HG03521 (cell line): ENCODE measurements around the gene MRPL23.

Experiments used
- ATAC-seq: cut with Tn5 transposase; IDR thresholded peaks from one replicate; pipeline ENCODE4 v1.9.1; 2021; ENCODE audit warnings: mild to moderate bottlenecking, moderate library complexity; ENCODE audit not compliant: unreplicated experiment

Gene MRPL23

GRCh38 chr11:1988667-1989317, 41.7 kb downstream of the MRPL23 start:
- ATAC-seq = no peak

GRCh38 chr11:1989953-1990352, 42.8 kb downstream of the MRPL23 start:
- ATAC-seq = no peak

- ATAC-seq = no peak
Measured at GRCh38 chr11:1990872-1991578, 43.9 kb downstream of the MRPL23 start.

- no peak for ATAC-seq
Measured at GRCh38 chr11:1992111-1992510, 45.0 kb downstream of the MRPL23 start.

- ATAC-seq = no peak
Measured at GRCh38 chr11:1994121-1994520, 47.0 kb downstream of the MRPL23 start.

GRCh38 chr11:1997755-1998154, 50.6 kb downstream of the MRPL23 start, which contains the start of gene H19:
H19 (minus strand) TSS chr11:1997842.
- no peak for ATAC-seq

- ATAC-seq = no peak
Measured at GRCh38 chr11:1998290-1998689, 51.2 kb downstream of the MRPL23 start.

- no peak for ATAC-seq
Measured at GRCh38 chr11:1998861-1999260, 51.7 kb downstream of the MRPL23 start.

- ATAC-seq = no peak
Measured at GRCh38 chr11:2002042-2002776, 55.1 kb downstream of the MRPL23 start.

- ATAC-seq = no peak
Measured at GRCh38 chr11:2002807-2003206, 55.7 kb downstream of the MRPL23 start.

- ATAC-seq = no peak
Measured at GRCh38 chr11:2004466-2004865, 57.3 kb downstream of the MRPL23 start.
